GM12878 (cell line): ENCODE data around the gene TBCD. TPM values are rescaled to one million over a fixed set of nuclear protein-coding genes. Genes with fewer than 3 reads are reported as not detected.

Experiments used
- ATAC-seq: fragments of 200-7000 bp; cut with Tn5 transposase; 3 replicates; pipeline ENCODE4 v1.9.1; 2020; ENCODE audit warnings: mild to moderate bottlenecking, moderate library complexity
- BruUV-seq: library from RNA; stranded (reverse); fragments of 400-500 nt; replicated peaks from 2 replicates; lab custom pipeline; 2021; lab: Mats Ljungman, UMichigan
- CTCF ChIA-PET: fragments of 300-600 bp; sonication (Branson Sonifier 250); formaldehyde crosslinking; extraction: SDS; loops from one replicate; lab custom pipeline; 2021; ENCODE audit warnings: inconsistent platforms; lab: Yijun Ruan, JAX
- POLR2A ChIA-PET: fragments of 350-600 bp; formaldehyde crosslinking; extraction: SDS; loops from one replicate; lab custom pipeline; 2021; ENCODE audit warnings: inconsistent platforms; lab: Charles Lee
- RAD21 ChIA-PET: fragments of 300-600 bp; sonication (Branson Sonifier 250); formaldehyde crosslinking; loops from one replicate; lab custom pipeline; 2023; ENCODE audit warnings: antibody characterized with exemption; ENCODE audit not compliant: unreplicated experiment; lab: Charles Lee
- SMC1A ChIA-PET: fragments of 300-600 bp; sonication (Branson Sonifier 250); formaldehyde crosslinking; loops from one replicate; lab custom pipeline; 2023; ENCODE audit not compliant: unreplicated experiment, uncharacterized antibody; lab: Charles Lee
- DNase-seq: peaks from one replicate; pipeline ENCODE4 v3.0.0-alpha.2; 2011; ENCODE audit warnings: low read depth, low spot score
- FAIRE-seq: peaks from 3 replicates; lab custom pipeline; 2011; peaks lifted over from hg19 to GRCh38; lab: Jason Lieb, UNC
- H2AFZ ChIP-seq: 2 replicates; pipeline ENCODE4 v1.6.0; 2011; ENCODE audit warnings: low read depth, low read length, control low read depth; ENCODE audit not compliant: control insufficient read depth
- H3K27ac ChIP-seq: 2 replicates; pipeline ENCODE4 v1.5.1; 2011; ENCODE audit warnings: control low read depth; ENCODE audit not compliant: control insufficient read depth, insufficient read depth
- H3K27me3 ChIP-seq, 2 experiments: replicated peaks in 1 of 2; 2 replicates each; pipeline versions ENCODE4 v1.6.0 to v1.6.1; 2011; ENCODE audit warnings: low read length in 1 of 2; ENCODE audit not compliant: control insufficient read depth in 2 of 2, insufficient read depth in 2 of 2
- H3K36me3 ChIP-seq, 2 experiments: 2 replicates each; pipeline ENCODE4 v1.5.1; 2011; ENCODE audit warnings: low read length in 1 of 2; ENCODE audit not compliant: control insufficient read depth in 2 of 2, insufficient read depth in 2 of 2
- H3K4me1 ChIP-seq: 2 replicates; pipeline ENCODE4 v1.6.1; 2011; ENCODE audit warnings: mild to moderate bottlenecking, low read length, moderate library complexity, mixed read lengths; ENCODE audit not compliant: control insufficient read depth, insufficient read depth
- H3K4me2 ChIP-seq: 2 replicates; pipeline ENCODE4 v1.6.0; 2011; ENCODE audit warnings: control low read depth; ENCODE audit not compliant: control insufficient read depth, insufficient read depth
- H3K4me3 ChIP-seq: fragments of 200-600 bp; sonication (generic); 2 replicates; pipeline ENCODE4 v1.5.1; 2016
- H3K79me2 ChIP-seq: 2 replicates; pipeline ENCODE4 v1.6.0; 2011; ENCODE audit warnings: low read length; ENCODE audit not compliant: control insufficient read depth, insufficient read depth
- H3K9ac ChIP-seq: 2 replicates; pipeline ENCODE4 v1.8.0; 2011; ENCODE audit warnings: low read length, control low read depth, mixed read lengths; ENCODE audit not compliant: control insufficient read depth, insufficient read depth
- H3K9me3 ChIP-seq: replicated peaks from 3 replicates; pipeline ENCODE4 v1.5.1; 2011; ENCODE audit warnings: mild to moderate bottlenecking, low read length; ENCODE audit not compliant: control insufficient read depth, insufficient read depth
- H4K20me1 ChIP-seq: 2 replicates; pipeline ENCODE4 v1.6.0; 2011; ENCODE audit not compliant: control insufficient read depth, insufficient read depth
- E2F4 ChIP-seq: IDR thresholded peaks from 2 replicates; pipeline ENCODE4 v1.6.1; 2012; ENCODE audit warnings: low read depth, low read length, improper control_type of control experiment
- LARP7 ChIP-seq: fragments of 450-650 bp; IDR thresholded peaks from 2 replicates; pipeline ENCODE4 v1.6.1; 2017; ENCODE audit warnings: mild to moderate bottlenecking
- NKRF ChIP-seq: fragments of 450-650 bp; conservative IDR thresholded peaks from 2 replicates; pipeline ENCODE4 v1.6.1; 2017; ENCODE audit warnings: mild to moderate bottlenecking, moderate library complexity
- STAT3 ChIP-seq: IDR thresholded peaks from 2 replicates; pipeline ENCODE4 v1.6.1; 2011; ENCODE audit warnings: low read depth, low read length, improper control_type of control experiment
- WGBS: methylation state at CpG from one replicate; pipeline ENCODE4 v1.1.6; 2016; ENCODE audit warnings: low lambda C conversion rate; ENCODE audit not compliant: insufficient replicate concordance, insufficient coverage; ENCODE audit errors: missing lambda C conversion rate; 5-methylcytosine and 5-hydroxymethylcytosine counted together
- in situ Hi-C: fragments of 300-500 bp; cut with MboI; formaldehyde crosslinking; loops from 9 replicates; pipeline ENCODE4 v1.14.3; 2018; ENCODE audit warnings: mixed read lengths
- intact Hi-C: fragments of 100-400 bp; cut with micrococcal nuclease; formaldehyde crosslinking; loops from one replicate; pipeline ENCODE4 v1.14.2; 2022; ENCODE audit not compliant: unreplicated experiment
- polyA plus RNA-seq, 11 experiments: library from polyadenylated mRNA; depleted of rRNA in 4 of 11; unstranded in 6 of 11; stranded (reverse) in 5 of 11; fragments of >200 nt; fragmentation: Nextera tagmentation in 4 of 11; fragmentation: Illumina TruSeq in 1 of 11; extraction: Ambion mirVana in 4 of 11; extraction: Trizol in 1 of 11; gene quantifications; 1 replicate in 1 of 11; 2 replicates in 10 of 11; pipeline versions ENCODE4 v1.2.1 to v1.2.3, GENCODE V29; 2011 to 2016; ENCODE audit warnings: inconsistent platforms in 2 of 11, missing spikeins in 2 of 11, low read depth in 1 of 11
- total RNA-seq, 4 experiments: library from RNA; depleted of rRNA in 3 of 4; stranded (reverse); fragments of >200 nt in 3 of 4; fragmentation: Illumina TruSeq in 1 of 4; extraction: Trizol in 1 of 4; gene quantifications; 2 replicates each; pipeline versions ENCODE4 v1.2.1 to v1.2.3, GENCODE V29; 2013 to 2021

TBCD gene
- total and polyA plus RNA-seq, 10 of the 15 experiments (the other 5 are each of a cell fraction or from before 2014, with no cell fraction given), result 10.3 to 114 (median 52.4) TPM

GRCh38 chr17:82808006-82808405 lies 56.1 kb downstream of the TBCD start:
- 85% methylated on average over 8 of the region's 8 CpGs for WGBS
- no peak for FAIRE-seq
- in situ Hi-C loops, result no loop called here

GRCh38 chr17:82808921-82809905 lies 57.3 kb downstream of the TBCD start:
- no peak for TF ChIP-seq NKRF
- no TSS peak for BruUV-seq
- H3K9ac ChIP-seq, result no peak overlapping the region
- DNase-seq, result no peak
- no peak for FAIRE-seq
- in situ Hi-C loops, result no loop called here
- H3K4me1 ChIP-seq, result no peaks in the 10 kb centered on the region
- H3K36me3 ChIP-seq, result peaks cover 0 to 4% of the 10 kb centered on the region in 2 experiments; a peak in 2 of 4 replicates
- intact Hi-C loops, result no loop called here
- no peaks in the 10 kb centered on the region for H3K27me3 ChIP-seq
- WGBS, result 93% methylated on average over 32 of the region's 35 CpGs
- no peak overlapping the region for H2AFZ ChIP-seq
- no peaks in the 10 kb centered on the region for H3K9me3 ChIP-seq
- no peaks in the 10 kb centered on the region for H4K20me1 ChIP-seq
- POLR2A ChIA-PET, result no interaction called here
- H3K4me3 ChIP-seq, result no peak overlapping the region
- ATAC-seq, result no peak
- SMC1A ChIA-PET, result interaction anchor here (0.6 to 1.2 kb wide), 2 partner anchors 25 to 31 kb away, joined by 3 read pairs; no protein-coding TSS in a partner anchor
- no peaks in the 10 kb centered on the region for H3K79me2 ChIP-seq
- RAD21 ChIA-PET, result no interaction called here
- CTCF ChIA-PET, result no interaction called here
- no peak overlapping the region for H3K27ac ChIP-seq
- H3K4me2 ChIP-seq, result no peak overlapping the region

More at GRCh38 chr17:82808006-82808405, 56.1 kb downstream of the TBCD start:
- Histone ChIP-seq H3K27me3 (no peaks in the 10 kb centered on the region), H3K4me1 (no peaks in the 10 kb centered on the region), H3K9ac (no peak overlapping the region), H3K36me3 (peaks cover 0 to 4% of the 10 kb centered on the region in 2 experiments; a peak in 2 of 4 replicates), H3K4me2 (no peak overlapping the region), H4K20me1 (no peaks in the 10 kb centered on the region), H3K27ac (no peak overlapping the region), H2AFZ (no peak overlapping the region), H3K9me3 (no peaks in the 10 kb centered on the region), H3K79me2 (no peaks in the 10 kb centered on the region), H3K4me3 (no peak overlapping the region)
- ChIA-PET POLR2A (no interaction called here), RAD21 (no interaction called here), CTCF (no interaction called here), SMC1A (no interaction called here)
- DNase-seq (no peak), ATAC-seq (no peak)
- intact Hi-C loops, result no loop called here
- TF ChIP-seq STAT3, result no peak
- no peak for TF ChIP-seq LARP7
- TF ChIP-seq E2F4, result no peak
- no TSS peak for BruUV-seq
